ENCODE data around the gene CCDC77.

The CCDC77 gene

GRCh38 chr12:490260-490659 is 88.8 kb downstream of the CCDC77 start:
- no peak for TF ChIP-seq CTCF (IDR thresholded peaks at IDR 0.05; ENCODE audit: borderline replicate concordance, control extremely low read depth, extremely low read depth, insufficient read depth, missing control alignments)
- in situ Hi-C loops (cut with MboI; ENCODE audit: low sequenced_read_pairs, unreplicated experiment) = no loop called here
- no peak for DNase-seq (ENCODE audit: low spot score)

All from GM13976 (cell line).